HL-60/S4 treated with retinoic acid at 250 ng/mL for 4 days and 3 days (cell line): Measurements from ENCODE around the gene PRDM11.

Experiments used
- in situ Hi-C: fragments of 300-500 bp; cut with MboI; formaldehyde crosslinking; loops from 2 replicates; pipeline ENCODE4 v1.7.0; 2022; ENCODE audit warnings: low sequenced_read_pairs

The PRDM11 gene

GRCh38 chr11:45141171-45141570, 5.3 kb upstream of the PRDM11 start:
- in situ Hi-C loops = no loop called here

- in situ Hi-C loops = no loop called here
Observed at GRCh38 chr11:45141631-45142030, 4.8 kb upstream of the PRDM11 start.

- in situ Hi-C loops = no loop called here
Observed at GRCh38 chr11:45142241-45143055, 4.0 kb upstream of the PRDM11 start.

GRCh38 chr11:45143494-45143893, 2.9 kb upstream of the PRDM11 start:
- in situ Hi-C loops = no loop called here

GRCh38 chr11:45144126-45145082, 2.0 kb upstream of the PRDM11 start:
- in situ Hi-C loops = no loop called here

GRCh38 chr11:45145083-45145378, 1.4 kb upstream of the PRDM11 start:
- in situ Hi-C loops = no loop called here

GRCh38 chr11:45145379-45146071, 914 bp upstream of the PRDM11 start:
- in situ Hi-C loops = no loop called here

GRCh38 chr11:45147017-45147728, 734 bp downstream of the PRDM11 start:
- in situ Hi-C loops = no loop called here

GRCh38 chr11:45147891-45148675, 1.6 kb downstream of the PRDM11 start:
- in situ Hi-C loops = no loop called here

GRCh38 chr11:45149483-45150056, 3.1 kb downstream of the PRDM11 start:
- in situ Hi-C loops = no loop called here

- in situ Hi-C loops = no loop called here
Observed at GRCh38 chr11:45150301-45150700, 3.9 kb downstream of the PRDM11 start.

- in situ Hi-C loops = no loop called here
Observed at GRCh38 chr11:45150943-45151342, 4.5 kb downstream of the PRDM11 start.

GRCh38 chr11:45151362-45151982, 5.0 kb downstream of the PRDM11 start:
- in situ Hi-C loops = no loop called here

GRCh38 chr11:45152740-45153595, 6.5 kb downstream of the PRDM11 start:
- in situ Hi-C loops = no loop called here

- in situ Hi-C loops = no loop called here
Observed at GRCh38 chr11:45154276-45154675, 7.8 kb downstream of the PRDM11 start.

- in situ Hi-C loops = no loop called here
Observed at GRCh38 chr11:45155058-45155551, 8.7 kb downstream of the PRDM11 start.

GRCh38 chr11:45155627-45156180, 9.3 kb downstream of the PRDM11 start:
- in situ Hi-C loops = no loop called here

- in situ Hi-C loops = no loop called here
Observed at GRCh38 chr11:45156201-45156600, 9.8 kb downstream of the PRDM11 start.
